ENCODE results near the gene ZGRF1. TPM values are rescaled to one million over a fixed set of nuclear protein-coding genes. Genes with fewer than 3 reads are reported as not detected.

Gene ZGRF1
- total and polyA plus RNA-seq, 10 of the 15 experiments (the other 5 are each of a cell fraction or from before 2014, with no cell fraction given), result 8.5 to 32.1 (median 20.1) TPM

DNA sequence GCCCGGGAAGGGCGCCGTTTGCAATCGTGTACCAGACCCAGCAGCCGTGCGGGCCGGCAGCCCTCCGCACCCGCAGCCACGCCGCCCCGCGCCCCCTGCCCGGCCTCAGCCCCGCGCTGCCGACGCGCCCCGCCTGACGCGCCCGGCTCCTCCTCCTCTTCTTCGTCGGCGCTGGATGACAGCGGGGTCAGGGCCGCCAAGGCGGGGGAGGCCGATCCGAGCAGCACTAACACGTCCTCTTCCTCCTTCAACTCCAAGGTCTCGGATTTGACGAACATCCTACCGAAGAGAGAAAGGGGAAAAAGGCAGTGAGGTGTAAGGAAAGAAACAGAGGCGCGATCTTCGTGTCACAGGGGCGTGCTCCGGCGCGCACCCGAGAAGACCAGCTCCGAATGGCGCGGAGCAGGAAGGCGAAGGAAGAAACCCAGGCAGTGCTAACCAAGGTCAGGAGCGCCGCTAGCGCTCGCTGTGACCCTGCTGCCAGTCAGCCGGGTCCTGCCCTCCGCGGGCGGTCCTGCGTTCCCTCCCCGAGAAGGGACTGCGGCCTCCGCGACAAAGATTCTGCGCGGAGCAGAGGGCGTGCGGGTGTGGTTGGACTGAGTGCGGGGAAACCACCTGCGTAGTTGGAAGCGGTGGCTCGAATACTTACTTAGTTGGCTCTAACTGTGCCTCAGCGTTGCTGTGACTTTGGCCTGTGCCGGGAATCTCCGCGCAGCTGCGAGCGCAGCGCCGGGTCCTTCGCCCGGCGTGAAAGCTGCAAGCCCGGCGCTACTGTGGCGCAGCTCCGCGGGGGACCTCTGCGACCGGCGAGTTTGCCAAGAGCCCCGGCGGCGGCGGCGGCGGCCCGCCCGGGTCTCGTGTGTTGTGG is 121.3 kb downstream of the ZGRF1 start (continued):
- TF ChIP-seq BACH1 (IDR thresholded peaks at IDR 0.05; ENCODE audit: borderline replicate concordance), result peak; percentile 40; the same call in 1 of the 2 replicates
- TF ChIP-seq HDAC6 (IDR thresholded peaks at IDR 0.05; ENCODE audit: unreplicated experiment), result peak; percentile 43
- TF ChIP-seq, protein P1, sequence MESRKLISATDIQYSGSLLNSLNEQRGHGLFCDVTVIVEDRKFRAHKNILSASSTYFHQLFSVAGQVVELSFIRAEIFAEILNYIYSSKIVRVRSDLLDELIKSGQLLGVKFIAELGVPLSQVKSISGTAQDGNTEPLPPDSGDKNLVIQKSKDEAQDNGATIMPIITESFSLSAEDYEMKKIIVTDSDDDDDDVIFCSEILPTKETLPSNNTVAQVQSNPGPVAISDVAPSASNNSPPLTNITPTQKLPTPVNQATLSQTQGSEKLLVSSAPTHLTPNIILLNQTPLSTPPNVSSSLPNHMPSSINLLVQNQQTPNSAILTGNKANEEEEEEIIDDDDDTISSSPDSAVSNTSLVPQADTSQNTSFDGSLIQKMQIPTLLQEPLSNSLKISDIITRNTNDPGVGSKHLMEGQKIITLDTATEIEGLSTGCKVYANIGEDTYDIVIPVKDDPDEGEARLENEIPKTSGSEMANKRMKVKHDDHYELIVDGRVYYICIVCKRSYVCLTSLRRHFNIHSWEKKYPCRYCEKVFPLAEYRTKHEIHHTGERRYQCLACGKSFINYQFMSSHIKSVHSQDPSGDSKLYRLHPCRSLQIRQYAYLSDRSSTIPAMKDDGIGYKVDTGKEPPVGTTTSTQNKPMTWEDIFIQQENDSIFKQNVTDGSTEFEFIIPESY (IDR thresholded peaks at IDR 0.05), result no peak
- no peak for TF ChIP-seq HCFC1 (IDR thresholded peaks at IDR 0.05; ENCODE audit: low read length)
- TF ChIP-seq TARDBP (IDR thresholded peaks at IDR 0.05; ENCODE audit: borderline replicate concordance), result no peak
- no peak for TF ChIP-seq MTA3 (IDR thresholded peaks at IDR 0.05; ENCODE audit: borderline replicate concordance, low read length)
- no peak; the same call in 1 of the 2 replicates for TF ChIP-seq PAX5 (IDR thresholded peaks at IDR 0.05; ENCODE audit: borderline replicate concordance, low read depth, low read length)
- TF ChIP-seq ZSCAN29 (IDR thresholded peaks at IDR 0.05), result 0 out of 2 replicates have a peak, but pooled peaks have one; percentile 24
- TF ChIP-seq, protein P2, sequence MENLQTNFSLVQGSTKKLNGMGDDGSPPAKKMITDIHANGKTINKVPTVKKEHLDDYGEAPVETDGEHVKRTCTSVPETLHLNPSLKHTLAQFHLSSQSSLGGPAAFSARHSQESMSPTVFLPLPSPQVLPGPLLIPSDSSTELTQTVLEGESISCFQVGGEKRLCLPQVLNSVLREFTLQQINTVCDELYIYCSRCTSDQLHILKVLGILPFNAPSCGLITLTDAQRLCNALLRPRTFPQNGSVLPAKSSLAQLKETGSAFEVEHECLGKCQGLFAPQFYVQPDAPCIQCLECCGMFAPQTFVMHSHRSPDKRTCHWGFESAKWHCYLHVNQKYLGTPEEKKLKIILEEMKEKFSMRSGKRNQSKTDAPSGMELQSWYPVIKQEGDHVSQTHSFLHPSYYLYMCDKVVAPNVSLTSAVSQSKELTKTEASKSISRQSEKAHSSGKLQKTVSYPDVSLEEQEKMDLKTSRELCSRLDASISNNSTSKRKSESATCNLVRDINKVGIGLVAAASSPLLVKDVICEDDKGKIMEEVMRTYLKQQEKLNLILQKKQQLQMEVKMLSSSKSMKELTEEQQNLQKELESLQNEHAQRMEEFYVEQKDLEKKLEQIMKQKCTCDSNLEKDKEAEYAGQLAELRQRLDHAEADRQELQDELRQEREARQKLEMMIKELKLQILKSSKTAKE (IDR thresholded peaks at IDR 0.05; ENCODE audit: low read depth, poor library complexity, severe bottlenecking), result no peak
- TF ChIP-seq TAF1 (IDR thresholded peaks at IDR 0.05; ENCODE audit: borderline replicate concordance, low read depth, low read length), result no peak
- no peak for TF ChIP-seq NR2C2 (IDR thresholded peaks at IDR 0.05; ENCODE audit: borderline replicate concordance, control insufficient read depth, insufficient read length, low read depth)

All from GM12878 (cell line).